GM19463 (cell line): ENCODE measurements around the gene CNOT6.
"Not testable (repeated sequence)": the region's sequence is repeated elsewhere in the genome, so short reads cannot be mapped to it uniquely, and the experiment has no call there.

Source experiments
- ATAC-seq: cut with Tn5 transposase; IDR thresholded peaks from one replicate; pipeline ENCODE4 v1.9.1; 2021; ENCODE audit warnings: mild to moderate bottlenecking, moderate library complexity; ENCODE audit not compliant: unreplicated experiment

CNOT6 gene

GRCh38 chr5:180470966-180471582 lies 23.1 kb upstream of the CNOT6 start:
- ATAC-seq: no peak

GRCh38 chr5:180471866-180472265 lies 22.3 kb upstream of the CNOT6 start:
- no peak for ATAC-seq

- no peak for ATAC-seq
These were observed 21.9 kb upstream of the CNOT6 start for GRCh38 chr5:180472269-180472668.

- ATAC-seq: not testable (repeated sequence)
These were observed 20.8 kb upstream of the CNOT6 start for GRCh38 chr5:180473386-180473785.

- ATAC-seq: no peak
These were observed 19.6 kb upstream of the CNOT6 start for GRCh38 chr5:180474569-180474968.

- ATAC-seq: not testable (repeated sequence)
These were observed 18.1 kb upstream of the CNOT6 start for GRCh38 chr5:180475969-180476524.

GRCh38 chr5:180484813-180485212 lies 9.4 kb upstream of the CNOT6 start:
- no peak for ATAC-seq

- ATAC-seq: no peak
These were observed 7.5 kb upstream of the CNOT6 start for GRCh38 chr5:180486636-180487149.

- ATAC-seq: no peak
These were observed 6.6 kb upstream of the CNOT6 start for GRCh38 chr5:180487556-180487955.

GRCh38 chr5:180491496-180491895 lies 2.7 kb upstream of the CNOT6 start:
- no peak for ATAC-seq

- no peak for ATAC-seq
These were observed 1.8 kb upstream of the CNOT6 start for GRCh38 chr5:180492226-180492903.

GRCh38 chr5:180494510-180495181 lies 467 bp downstream of the CNOT6 start:
- ATAC-seq: peak; percentile 29

- no peak for ATAC-seq
These were observed 1.1 kb downstream of the CNOT6 start for GRCh38 chr5:180495292-180495691.

GRCh38 chr5:180495991-180496741 lies 2.0 kb downstream of the CNOT6 start:
- ATAC-seq: no peak

- ATAC-seq: not testable (repeated sequence)
These were observed 2.6 kb downstream of the CNOT6 start for GRCh38 chr5:180496806-180497205.

- ATAC-seq: not testable (repeated sequence)
These were observed 3.7 kb downstream of the CNOT6 start for GRCh38 chr5:180497865-180498264.

GRCh38 chr5:180498378-180498777 lies 4.2 kb downstream of the CNOT6 start:
- no peak for ATAC-seq

GRCh38 chr5:180499684-180500083 lies 5.5 kb downstream of the CNOT6 start:
- no peak for ATAC-seq

- ATAC-seq: not testable (repeated sequence)
These were observed 6.1 kb downstream of the CNOT6 start for GRCh38 chr5:180500300-180500699.

- ATAC-seq: no peak
These were observed 13.5 kb downstream of the CNOT6 start for GRCh38 chr5:180507661-180508060.

GRCh38 chr5:180515294-180515693 lies 21.1 kb downstream of the CNOT6 start:
- ATAC-seq: no peak
